K562 (cell line): ENCODE data around the gene CHMP5. TPM values are rescaled to one million over a fixed set of nuclear protein-coding genes. Genes with fewer than 3 reads are reported as not detected.

Experiments
- ATF7 ChIP-seq: fragments of 450-650 bp; IDR thresholded peaks from 2 replicates; pipeline ENCODE4 v1.7.1; 2014; ENCODE audit warnings: mild to moderate bottlenecking, moderate library complexity
- C11orf30 ChIP-seq: fragments of 450-650 bp; IDR thresholded peaks from 2 replicates; pipeline ENCODE4 v1.6.1; 2016; ENCODE audit warnings: low read depth, mild to moderate bottlenecking
- CREBBP ChIP-seq: IDR thresholded peaks from one replicate; pipeline ENCODE4 v1.6.1; 2012; ENCODE audit warnings: low read depth, mild to moderate bottlenecking, control low read depth, inconsistent platforms, low read length
- EGR1 ChIP-seq: fragments of 450-650 bp; conservative IDR thresholded peaks from 2 replicates; pipeline ENCODE4 v1.6.1; 2017; ENCODE audit warnings: mild to moderate bottlenecking
- ERF ChIP-seq: fragments of 450-650 bp; formaldehyde crosslinking; IDR thresholded peaks from 2 replicates; pipeline ENCODE4 v1.4.0; 2020; ENCODE audit warnings: mild to moderate bottlenecking, mixed read lengths
- KLF1 ChIP-seq: fragments of 450-650 bp; IDR thresholded peaks from 2 replicates; pipeline ENCODE4 v1.6.1; 2016; ENCODE audit warnings: missing genetic modification characterization, missing compliant biosample characterization
- MAFK ChIP-seq: IDR thresholded peaks from 2 replicates; pipeline ENCODE4 v1.6.1; 2011; ENCODE audit warnings: low read length, improper control_type of control experiment
- MTF1 ChIP-seq: fragments of 250-450 bp; sonication (Bioruptor Pico); IDR thresholded peaks from 2 replicates; pipeline ENCODE4 v1.9.0; 2021; ENCODE audit warnings: moderate library complexity, mild to moderate bottlenecking, inconsistent platforms, borderline replicate concordance
- NFXL1 ChIP-seq: fragments of 450-650 bp; formaldehyde crosslinking; IDR thresholded peaks from 2 replicates; pipeline ENCODE4 v1.4.0; 2021; ENCODE audit warnings: mild to moderate bottlenecking
- NR2C2 ChIP-seq, 2 experiments: fragments of 200-800 bp in 1 of 2; sonication (Bioruptor generic) in 1 of 2; sonication (generic) in 1 of 2; formaldehyde crosslinking in 1 of 2; IDR thresholded peaks; 2 replicates each; pipeline versions ENCODE4 v1.6.1 to v1.8.0; 2016 to 2022; ENCODE audit warnings: mild to moderate bottlenecking in 1 of 2, missing compliant biosample characterization in 1 of 2, missing genetic modification characterization in 1 of 2, missing genetic modification reagents in 1 of 2
- PTRF ChIP-seq: fragments of 450-650 bp; IDR thresholded peaks from 2 replicates; pipeline ENCODE4 v1.6.1; 2016; ENCODE audit warnings: mild to moderate bottlenecking, missing genetic modification characterization, missing compliant biosample characterization
- ZBTB34 ChIP-seq: fragments of 250-450 bp; sonication (Bioruptor Pico); IDR thresholded peaks from 2 replicates; pipeline ENCODE4 v1.8.0; 2021; ENCODE audit warnings: mild to moderate bottlenecking, moderate library complexity
- ZNF395 ChIP-seq: fragments of 200-800 bp; sonication (Bioruptor generic); IDR thresholded peaks from 2 replicates; pipeline ENCODE4 v1.6.1; 2017; ENCODE audit warnings: missing genetic modification characterization, missing compliant biosample characterization
- ZNF830 ChIP-seq: fragments of 250-450 bp; sonication (Bioruptor Pico); IDR thresholded peaks from 2 replicates; pipeline ENCODE4 v1.5.0; 2021; ENCODE audit warnings: mild to moderate bottlenecking
- polyA plus RNA-seq, 8 experiments: library from polyadenylated mRNA; depleted of rRNA in 4 of 8; stranded (reverse) in 5 of 8; unstranded in 3 of 8; fragments of >200 nt; fragmentation: Nextera tagmentation in 2 of 8; fragmentation: Illumina TruSeq in 1 of 8; extraction: Ambion mirVana in 2 of 8; extraction: Trizol in 1 of 8; gene quantifications; 2 replicates each; pipeline versions ENCODE4 v1.2.1 to v1.2.3, GENCODE V29; 2011 to 2014; ENCODE audit warnings: inconsistent platforms in 1 of 8, missing spikeins in 1 of 8
- total RNA-seq, 7 experiments: library from RNA; depleted of rRNA in 6 of 7; stranded (reverse); fragments of >200 nt in 6 of 7; fragmentation: Illumina TruSeq in 2 of 7; extraction: Trizol in 2 of 7; gene quantifications; 2 replicates each; pipeline versions ENCODE4 v1.2.1 to v1.2.3, GENCODE V29; 2011 to 2021; ENCODE audit warnings: low replicate concordance in 1 of 7
- TF ChIP-seq, protein P1 (sequence below), 2 experiments: fragments of 450-650 bp in 1 of 2; sonication (generic) in 1 of 2; formaldehyde crosslinking in 1 of 2; IDR thresholded peaks in 1 of 2; conservative IDR thresholded peaks in 1 of 2; 2 replicates each; pipeline versions ENCODE4 v1.6.1 to v1.8.1; 2016 to 2023; ENCODE audit warnings: mild to moderate bottlenecking in 2 of 2, moderate library complexity in 2 of 2, inconsistent platforms in 1 of 2, missing genetic modification reagents in 1 of 2
- TF ChIP-seq, protein P2 (sequence below): fragments of 250-450 bp; sonication (Bioruptor Pico); IDR thresholded peaks from 2 replicates; pipeline ENCODE4 v1.4.0; 2020; ENCODE audit warnings: mild to moderate bottlenecking, moderate library complexity
- TF ChIP-seq, protein P3 (sequence below), 2 experiments: IDR thresholded peaks in 1 of 2; conservative IDR thresholded peaks in 1 of 2; 2 replicates each; pipeline ENCODE4 v1.6.1; 2016; ENCODE audit warnings: low read depth in 2 of 2, mild to moderate bottlenecking in 1 of 2, missing compliant biosample characterization in 1 of 2, missing genetic modification characterization in 1 of 2, moderate library complexity in 1 of 2
- TF ChIP-seq, protein P4 (sequence below): fragments of 450-650 bp; formaldehyde crosslinking; IDR thresholded peaks from 2 replicates; pipeline ENCODE4 v1.4.0; 2020; ENCODE audit warnings: mild to moderate bottlenecking, moderate library complexity

CHMP5 gene
- total and polyA plus RNA-seq, 9 of the 15 experiments (the other 6 are each of a cell fraction or from before 2014, with no cell fraction given): 36.0 to 105 (median 54.9) TPM

- TF ChIP-seq, protein P1, sequence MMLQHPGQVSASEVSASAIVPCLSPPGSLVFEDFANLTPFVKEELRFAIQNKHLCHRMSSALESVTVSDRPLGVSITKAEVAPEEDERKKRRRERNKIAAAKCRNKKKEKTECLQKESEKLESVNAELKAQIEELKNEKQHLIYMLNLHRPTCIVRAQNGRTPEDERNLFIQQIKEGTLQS (IDR thresholded peaks at IDR 0.05): peak; percentile 66
- TF ChIP-seq, protein P1 (CRISPR knock-in tag; conservative IDR thresholded peaks at IDR 0.05): no peak
- TF ChIP-seq ERF (CRISPR knock-in tag) (no peak), CREBBP (no peak), C11orf30 (peak; percentile 83), ZNF395 (CRISPR knock-in tag) (no peak), MTF1 (CRISPR knock-in tag) (no peak), PTRF (no peak), EGR1 (no peak), NR2C2 (CRISPR knock-in tag; IDR thresholded peaks at IDR 0.05) (no peak), NR2C2 (tag; IDR thresholded peaks at IDR 0.05) (0 out of 2 replicates have a peak, but pooled peaks have one; percentile 31), ATF7 (no peak), ZNF830 (CRISPR knock-in tag) (no peak), ZBTB34 (CRISPR knock-in tag) (no peak), NFXL1 (no peak), MAFK (peak; percentile 69), KLF1 (tag) (no peak)
- TF ChIP-seq, protein P2, sequence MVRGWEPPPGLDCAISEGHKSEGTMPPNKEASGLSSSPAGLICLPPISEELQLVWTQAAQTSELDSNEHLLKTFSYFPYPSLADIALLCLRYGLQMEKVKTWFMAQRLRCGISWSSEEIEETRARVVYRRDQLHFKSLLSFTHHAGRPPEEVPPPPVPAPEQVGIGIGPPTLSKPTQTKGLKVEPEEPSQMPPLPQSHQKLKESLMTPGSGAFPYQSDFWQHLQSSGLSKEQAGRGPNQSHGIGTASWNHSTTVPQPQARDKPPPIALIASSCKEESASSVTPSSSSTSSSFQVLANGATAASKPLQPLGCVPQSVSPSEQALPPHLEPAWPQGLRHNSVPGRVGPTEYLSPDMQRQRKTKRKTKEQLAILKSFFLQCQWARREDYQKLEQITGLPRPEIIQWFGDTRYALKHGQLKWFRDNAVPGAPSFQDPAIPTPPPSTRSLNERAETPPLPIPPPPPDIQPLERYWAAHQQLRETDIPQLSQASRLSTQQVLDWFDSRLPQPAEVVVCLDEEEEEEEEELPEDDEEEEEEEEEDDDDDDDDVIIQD: no peak
- TF ChIP-seq, protein P3, sequence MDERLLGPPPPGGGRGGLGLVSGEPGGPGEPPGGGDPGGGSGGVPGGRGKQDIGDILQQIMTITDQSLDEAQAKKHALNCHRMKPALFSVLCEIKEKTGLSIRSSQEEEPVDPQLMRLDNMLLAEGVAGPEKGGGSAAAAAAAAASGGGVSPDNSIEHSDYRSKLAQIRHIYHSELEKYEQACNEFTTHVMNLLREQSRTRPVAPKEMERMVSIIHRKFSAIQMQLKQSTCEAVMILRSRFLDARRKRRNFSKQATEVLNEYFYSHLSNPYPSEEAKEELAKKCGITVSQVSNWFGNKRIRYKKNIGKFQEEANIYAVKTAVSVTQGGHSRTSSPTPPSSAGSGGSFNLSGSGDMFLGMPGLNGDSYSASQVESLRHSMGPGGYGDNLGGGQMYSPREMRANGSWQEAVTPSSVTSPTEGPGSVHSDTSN (CRISPR knock-in tag; IDR thresholded peaks at IDR 0.05; ENCODE audit: low read depth): no peak
- TF ChIP-seq, protein P3 (tag; conservative IDR thresholded peaks at IDR 0.05; ENCODE audit: low read depth): peak; percentile 72
- TF ChIP-seq, protein P4, sequence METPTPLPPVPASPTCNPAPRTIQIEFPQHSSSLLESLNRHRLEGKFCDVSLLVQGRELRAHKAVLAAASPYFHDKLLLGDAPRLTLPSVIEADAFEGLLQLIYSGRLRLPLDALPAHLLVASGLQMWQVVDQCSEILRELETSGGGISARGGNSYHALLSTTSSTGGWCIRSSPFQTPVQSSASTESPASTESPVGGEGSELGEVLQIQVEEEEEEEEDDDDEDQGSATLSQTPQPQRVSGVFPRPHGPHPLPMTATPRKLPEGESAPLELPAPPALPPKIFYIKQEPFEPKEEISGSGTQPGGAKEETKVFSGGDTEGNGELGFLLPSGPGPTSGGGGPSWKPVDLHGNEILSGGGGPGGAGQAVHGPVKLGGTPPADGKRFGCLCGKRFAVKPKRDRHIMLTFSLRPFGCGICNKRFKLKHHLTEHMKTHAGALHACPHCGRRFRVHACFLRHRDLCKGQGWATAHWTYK (CRISPR knock-in tag): no peak
Measured at GRCh38 chr9:33260372-33260771, 4.5 kb upstream of the CHMP5 start (continued).
